T47D (cell line): ENCODE data around the gene NHERF2.
"Not testable (repeated sequence)": the region's sequence is repeated elsewhere in the genome, so short reads cannot be mapped to it uniquely, and the experiment has no call there.

Experiments used
- DNase-seq, 2 experiments: peaks; one replicate each; pipeline versions ENCODE4 v3.0.0 to v3.0.0-alpha.2; 2011 to 2012; ENCODE audit warnings: low read depth in 1 of 2, low spot score in 1 of 2
- JUND ChIP-seq: IDR thresholded peaks from 2 replicates; pipeline ENCODE4 v1.6.1; 2012; ENCODE audit warnings: low read depth
- in situ Hi-C: cut with HindIII; loops from 2 replicates; pipeline ENCODE4 v1.10.0; 2016; ENCODE audit warnings: low sequenced_read_pairs, low pct_unique_long_range_greater_than_20kb

The NHERF2 gene

GRCh38 chr16:2029350-2029749 lies 2.6 kb downstream of the NHERF2 start:
- TF ChIP-seq JUND: no peak
- in situ Hi-C loops: no loop called here
- no peak for DNase-seq

GRCh38 chr16:2030036-2030435 lies 3.3 kb downstream of the NHERF2 start:
- TF ChIP-seq JUND: no peak
- in situ Hi-C loops: no loop called here
- no peak for DNase-seq

GRCh38 chr16:2031081-2031577 lies 4.4 kb downstream of the NHERF2 start:
- peak in 1 of 2 experiments; percentile 75 for DNase-seq
- no peak for TF ChIP-seq JUND
- in situ Hi-C loops: no loop called here

- in situ Hi-C loops: no loop called here
- TF ChIP-seq JUND: no peak
- DNase-seq: no peak
Observed at GRCh38 chr16:2032285-2033056, 5.8 kb downstream of the NHERF2 start.

- TF ChIP-seq JUND: no peak
- peak; percentile 60 to 61 for DNase-seq
- in situ Hi-C loops: no loop called here
Observed at GRCh38 chr16:2033057-2033908, 6.6 kb downstream of the NHERF2 start.

- in situ Hi-C loops, DNase-seq: not testable (repeated sequence)
Observed at GRCh38 chr16:2033909-2034695, 7.4 kb downstream of the NHERF2 start.

- no peak for TF ChIP-seq JUND
- in situ Hi-C loops: no loop called here
- no peak for DNase-seq
Observed at GRCh38 chr16:2034696-2035430, 8.2 kb downstream of the NHERF2 start.

GRCh38 chr16:2035431-2036199 lies 8.9 kb downstream of the NHERF2 start:
- in situ Hi-C loops: no loop called here
- peak; percentile 69 to 90 for DNase-seq
- TF ChIP-seq JUND: no peak

GRCh38 chr16:2036200-2036966 lies 9.7 kb downstream of the NHERF2 start:
- in situ Hi-C loops: no loop called here
- TF ChIP-seq JUND: no peak
- DNase-seq: no peak

GRCh38 chr16:2037115-2037514 lies 10.4 kb downstream of the NHERF2 start:
- in situ Hi-C loops: no loop called here
- TF ChIP-seq JUND: no peak
- DNase-seq: no peak
